ENCODE results near the gene CRACR2A.

The CRACR2A gene

GRCh38 chr12:3752096-3752709, 706 bp downstream of the CRACR2A start:
- DNase-seq, result peak; percentile 58

DNA sequence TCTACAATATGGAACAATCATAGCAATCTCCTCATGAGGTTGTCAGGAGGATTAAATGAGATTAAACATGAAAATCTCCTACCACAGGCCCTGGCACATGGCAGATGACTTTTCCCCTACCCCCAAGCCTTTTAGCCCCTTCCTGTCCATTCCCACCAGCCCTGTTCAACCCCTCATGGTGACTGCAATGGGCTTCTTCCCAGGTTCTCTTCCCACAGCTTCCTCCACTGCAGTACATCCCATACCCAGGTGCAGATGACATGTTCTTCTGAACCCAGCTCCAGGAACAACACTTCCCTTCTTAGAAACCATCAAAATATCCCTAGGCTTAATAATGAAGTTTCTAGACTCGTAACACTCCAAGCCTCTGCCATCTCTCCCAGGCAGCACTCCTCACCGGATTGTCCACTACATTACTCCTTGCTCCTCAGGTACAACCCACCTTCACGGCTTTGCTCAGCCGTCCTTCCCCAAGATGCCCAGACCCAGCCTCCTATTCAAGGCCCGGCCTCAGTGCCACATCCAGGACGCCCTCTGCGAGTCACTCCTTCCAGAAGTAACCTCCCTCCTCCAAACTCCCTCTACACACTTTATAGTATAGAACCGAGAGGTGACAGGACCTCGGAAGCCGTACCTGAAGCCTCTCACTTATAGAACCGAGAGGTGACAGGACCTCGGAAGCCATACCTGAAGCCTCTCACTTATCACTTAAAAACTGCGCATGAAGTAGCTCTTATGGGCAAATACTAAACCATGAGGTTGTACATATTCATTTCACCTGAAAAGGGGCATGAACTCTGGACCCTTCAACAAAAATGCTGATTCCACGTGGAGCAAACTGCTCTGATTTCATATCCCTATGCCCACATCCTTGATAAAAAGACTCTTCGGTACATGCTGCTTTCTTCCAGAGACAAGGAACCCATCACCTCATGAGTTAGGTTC, 1.5 kb downstream of the CRACR2A start:
- DNase-seq, result peak; percentile 43

- DNase-seq, result peak; percentile 60
Measured at GRCh38 chr12:3750616-3751015, 2.3 kb downstream of the CRACR2A start.

GRCh38 chr12:3748620-3749019, 4.3 kb downstream of the CRACR2A start:
- DNase-seq, result no peak

DNA sequence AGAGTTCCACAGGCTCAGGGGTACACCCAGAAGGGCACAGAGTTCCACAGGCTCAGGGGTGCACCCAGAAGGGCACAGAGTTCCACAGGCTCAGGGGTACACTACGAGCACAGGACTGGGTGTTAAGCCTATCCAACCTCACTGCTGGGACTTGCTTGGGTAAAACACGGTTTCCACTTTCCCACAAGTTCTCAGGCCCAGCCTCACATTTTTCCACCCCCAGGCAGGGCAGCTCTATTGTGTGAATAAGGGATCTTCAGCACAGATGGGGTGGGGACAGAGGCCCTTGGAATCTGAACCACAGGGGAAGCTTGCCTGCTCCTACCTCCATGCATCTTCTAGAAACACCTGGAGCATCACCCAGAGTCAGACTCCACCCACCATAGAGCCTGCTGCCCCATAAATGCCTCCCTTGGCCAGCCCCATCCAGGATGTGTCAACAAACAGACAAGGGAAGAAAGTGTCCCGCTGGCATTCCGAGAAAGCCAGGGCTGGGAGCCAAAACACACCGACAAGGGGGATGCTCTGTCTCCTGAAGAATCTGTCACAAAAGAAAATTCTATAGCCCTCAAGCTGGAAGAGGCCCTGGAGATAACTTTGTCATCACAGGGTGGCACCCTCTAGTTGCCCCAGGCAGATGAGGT, 4.8 kb downstream of the CRACR2A start:
- no peak for DNase-seq

GRCh38 chr12:3747543-3747942, 5.4 kb downstream of the CRACR2A start:
- peak; percentile 31 for DNase-seq

- no peak for DNase-seq
Measured at GRCh38 chr12:3746758-3747157, 6.2 kb downstream of the CRACR2A start.

DNA sequence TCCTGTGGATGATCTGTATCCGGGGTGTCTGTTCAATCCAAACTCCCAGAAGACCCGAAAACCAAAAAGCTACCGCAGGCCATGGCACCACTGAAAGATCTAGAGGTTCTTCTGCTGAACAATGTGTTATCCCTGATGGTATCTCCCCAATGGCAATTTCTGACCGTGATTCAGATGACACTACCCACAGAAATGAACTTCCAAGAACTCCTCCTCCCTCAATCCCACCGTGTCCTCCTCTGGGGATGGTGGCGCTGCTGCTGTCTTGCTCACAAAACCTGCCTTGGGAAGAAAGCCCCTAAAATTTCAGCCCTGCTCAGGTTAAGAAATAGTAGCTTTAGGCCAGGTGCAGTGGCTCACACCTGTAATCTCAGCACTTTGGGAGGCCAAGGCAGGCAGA, 7.8 kb downstream of the CRACR2A start:
- DNase-seq, result peak; percentile 35

- DNase-seq, result no peak
Measured at GRCh38 chr12:3744229-3744901, 8.5 kb downstream of the CRACR2A start.

DNA sequence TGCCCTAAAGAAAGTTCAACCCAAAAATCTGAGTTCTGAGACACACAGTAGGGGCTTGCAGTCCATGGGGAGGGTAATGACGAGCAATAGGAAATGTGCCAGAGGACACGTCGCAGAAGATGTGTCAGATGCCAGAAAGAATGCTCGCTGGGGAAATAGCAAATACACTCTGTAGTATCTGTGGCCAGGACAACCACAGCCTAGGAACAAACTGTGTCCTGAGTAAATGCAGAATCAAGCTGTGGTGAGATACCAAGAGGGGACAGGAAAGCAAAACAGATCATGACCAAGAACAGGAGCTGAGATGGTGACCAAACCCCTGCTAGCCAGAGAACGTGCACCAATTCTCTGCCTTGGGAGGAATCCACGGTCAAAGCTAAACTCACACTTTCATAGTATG, 9.1 kb downstream of the CRACR2A start:
- peak; percentile 49 for DNase-seq

DNA sequence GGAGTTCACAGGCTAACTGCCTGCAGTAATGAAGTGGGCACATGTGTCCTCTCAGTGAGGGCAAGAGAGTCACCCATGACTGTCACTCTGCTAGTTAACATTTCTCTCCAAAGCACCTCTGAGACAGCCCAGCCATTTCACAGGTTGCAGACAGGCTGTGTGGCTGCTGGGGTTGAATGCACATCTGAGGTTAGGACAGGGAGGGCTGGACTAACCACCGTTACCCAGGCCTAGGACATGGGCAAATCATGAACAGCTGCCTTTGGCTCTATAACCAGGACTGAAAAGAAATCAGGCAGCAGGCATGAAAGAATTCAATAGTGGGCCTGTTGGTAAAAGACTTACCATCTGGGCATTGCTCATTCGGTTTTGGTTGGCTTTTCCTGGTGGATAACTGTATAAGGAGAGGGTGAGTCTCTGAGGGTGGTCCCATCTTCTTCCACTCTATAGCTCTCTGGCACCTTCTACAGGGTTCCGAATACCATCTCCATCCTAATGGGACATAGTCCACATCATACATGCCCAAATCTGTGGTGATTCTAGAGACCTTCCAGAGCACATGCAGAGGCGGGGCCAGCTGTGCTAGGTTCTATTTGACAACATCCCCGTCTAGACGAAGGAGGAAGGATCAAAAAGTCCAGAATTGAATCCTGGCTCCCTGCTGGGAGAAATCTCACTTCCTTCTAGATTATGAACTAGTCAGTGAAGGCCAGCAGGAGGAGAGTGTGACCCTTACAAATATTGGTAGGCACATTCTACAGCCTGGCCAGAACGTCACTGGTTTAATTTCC, 10.8 kb downstream of the CRACR2A start:
- peak; percentile 50 for DNase-seq

DNA sequence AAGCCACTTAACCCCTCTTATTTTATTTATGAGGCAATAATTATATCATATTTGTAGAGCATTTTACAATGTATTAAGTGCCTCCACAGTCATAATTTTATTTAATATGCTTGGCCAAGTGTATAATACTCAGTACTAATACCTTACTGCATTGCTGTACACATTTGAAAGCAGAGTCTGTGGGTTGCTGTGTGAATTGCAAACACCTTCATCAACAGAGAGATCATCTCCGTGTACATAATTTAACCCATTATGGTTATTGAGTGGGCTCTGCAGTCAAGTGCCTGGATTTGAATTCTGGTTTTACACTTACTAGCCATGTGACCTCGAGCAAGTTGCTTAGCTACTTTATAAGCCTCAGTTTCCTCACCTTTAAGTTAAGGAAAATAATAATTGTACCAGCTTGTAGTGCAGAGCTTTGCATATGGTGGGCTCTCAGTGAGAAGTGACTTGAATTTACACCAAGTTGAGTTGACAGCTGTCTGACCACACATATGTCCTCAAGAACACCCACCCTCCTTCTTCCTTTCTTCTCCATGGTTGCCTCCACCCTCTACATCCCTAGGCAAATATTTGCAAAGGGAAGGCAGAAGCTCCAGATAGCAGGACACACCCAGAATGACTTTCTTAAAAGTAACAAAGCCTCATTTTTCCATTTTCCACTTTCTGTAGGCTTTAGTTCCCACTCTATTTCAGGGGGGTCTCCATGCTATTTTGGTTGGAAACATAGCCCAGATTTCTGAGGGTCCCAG, 12.3 kb downstream of the CRACR2A start:
- DNase-seq, result peak; percentile 24

- DNase-seq, result no peak
Measured at GRCh38 chr12:3735432-3735831, 17.5 kb downstream of the CRACR2A start.

DNA sequence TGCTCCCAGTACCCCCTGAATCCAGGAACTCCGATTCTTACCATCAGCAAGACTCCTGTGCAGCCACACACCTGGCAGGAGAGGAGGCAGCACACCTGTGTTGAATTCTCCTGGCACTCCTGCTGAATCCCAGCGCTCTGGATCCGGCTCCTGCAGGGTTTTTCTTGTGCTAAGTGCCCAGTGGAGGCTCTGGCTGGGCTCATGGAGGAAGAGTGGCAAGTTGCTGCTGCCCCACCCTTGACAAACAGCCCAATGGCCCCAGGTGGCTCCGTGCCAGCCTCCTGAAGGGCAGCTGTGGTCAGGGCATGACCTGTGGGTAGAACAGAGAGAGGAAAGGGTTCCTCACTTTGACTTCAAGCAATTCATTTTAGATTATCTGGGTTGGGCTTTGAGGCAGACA, 20.0 kb downstream of the CRACR2A start:
- no peak for DNase-seq

- no peak for DNase-seq
Measured at GRCh38 chr12:3730111-3730510, 22.8 kb downstream of the CRACR2A start.

- DNase-seq, result no peak
Measured at GRCh38 chr12:3728686-3729085, 24.2 kb downstream of the CRACR2A start.

GRCh38 chr12:3727877-3728632, 24.9 kb downstream of the CRACR2A start:
- no peak for DNase-seq

- no peak for DNase-seq
Measured at GRCh38 chr12:3727354-3727753, 25.6 kb downstream of the CRACR2A start.

- DNase-seq, result no peak
Measured at GRCh38 chr12:3726456-3726855, 26.5 kb downstream of the CRACR2A start.

- peak; percentile 43 for DNase-seq
Measured at GRCh38 chr12:3725388-3726115, 27.4 kb downstream of the CRACR2A start.
